H1 (cell line): Measurements from ENCODE around the gene SMU1. TPM values are rescaled to one million over a fixed set of nuclear protein-coding genes. Genes with fewer than 3 reads are reported as not detected.

ENCODE experiments used
- CEBPB ChIP-seq: IDR thresholded peaks from 2 replicates; pipeline ENCODE4 v1.6.1; 2012; ENCODE audit warnings: low read depth, low read length
- CTCF ChIP-seq, 3 experiments: IDR thresholded peaks; 1 replicate in 2 of 3; 2 replicates in 1 of 3; pipeline versions ENCODE4 v1.5.1 to v1.6.1; 2011; ENCODE audit warnings: low read length in 3 of 3, mild to moderate bottlenecking in 3 of 3, inconsistent platforms in 2 of 3, low read depth in 1 of 3, moderate library complexity in 1 of 3; ENCODE audit not compliant: insufficient read depth in 1 of 3; ENCODE audit errors: control extremely low read depth in 1 of 3
- HDAC6 ChIP-seq: IDR thresholded peaks from one replicate; pipeline ENCODE4 v1.7.1; 2012; ENCODE audit warnings: low read depth, mild to moderate bottlenecking, inconsistent platforms, low read length, moderate library complexity
- SP4 ChIP-seq: IDR thresholded peaks from 2 replicates; pipeline ENCODE4 v1.6.1; 2012; ENCODE audit warnings: low read length, inconsistent platforms
- polyA plus RNA-seq, 7 experiments: library from polyadenylated mRNA; depleted of rRNA in 3 of 7; stranded (reverse) in 5 of 7; unstranded in 2 of 7; fragments of >200 nt in 5 of 7; fragments of 200-250 nt in 2 of 7; gene quantifications; 1 replicate in 5 of 7; 2 replicates in 1 of 7; 4 replicates in 1 of 7; pipeline versions ENCODE4 v1.2.1 to v1.2.3, GENCODE V29; 2011 to 2013; ENCODE audit warnings: missing spikeins in 2 of 7, mixed read lengths in 2 of 7
- total RNA-seq: library from RNA; stranded (reverse); fragmentation: NEBNext Ultra II Directional; extraction: Animal tissue kit (Norgen Biotek cat#: 25700); gene quantifications from 2 replicates; pipeline ENCODE4 v1.2.1, GENCODE V29; 2021
- TF ChIP-seq, protein P1 (sequence below): IDR thresholded peaks from 2 replicates; pipeline ENCODE4 v1.6.1; 2012; ENCODE audit warnings: inconsistent platforms

SMU1 gene
- total and polyA plus RNA-seq, 2 of the 8 experiments (the other 6 are each of a cell fraction or from before 2014, with no cell fraction given), result 8.4 to 26.0 TPM

DNA sequence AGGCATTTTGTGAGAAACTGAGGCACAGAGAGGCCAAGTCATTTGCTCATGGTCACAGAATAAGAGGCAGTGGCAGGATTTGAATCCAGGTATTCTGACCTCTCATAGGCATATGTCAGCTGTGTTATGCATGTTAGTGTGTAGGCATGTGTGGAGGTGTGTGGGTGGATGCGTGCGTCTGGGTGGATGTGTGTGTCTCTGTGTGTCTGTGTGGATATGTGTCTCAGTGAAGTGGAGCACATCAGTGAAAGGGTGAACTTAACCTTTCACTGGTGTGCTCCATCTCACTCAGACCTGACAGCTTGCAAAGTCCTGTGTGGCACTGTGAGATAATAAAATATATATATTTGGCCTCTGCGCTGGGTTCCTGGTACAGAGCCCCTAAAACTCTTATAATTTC is 32.0 kb upstream of the SMU1 start (continued):
- TF ChIP-seq CTCF (IDR thresholded peaks at IDR 0.05; ENCODE audit: control extremely low read depth in 1 of 3, insufficient read depth in 1 of 3, low read depth in 1 of 3, low read length in 3 of 3), result no peak
- TF ChIP-seq CEBPB, result no peak
- TF ChIP-seq, protein P1, sequence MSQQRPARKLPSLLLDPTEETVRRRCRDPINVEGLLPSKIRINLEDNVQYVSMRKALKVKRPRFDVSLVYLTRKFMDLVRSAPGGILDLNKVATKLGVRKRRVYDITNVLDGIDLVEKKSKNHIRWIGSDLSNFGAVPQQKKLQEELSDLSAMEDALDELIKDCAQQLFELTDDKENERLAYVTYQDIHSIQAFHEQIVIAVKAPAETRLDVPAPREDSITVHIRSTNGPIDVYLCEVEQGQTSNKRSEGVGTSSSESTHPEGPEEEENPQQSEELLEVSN, result no peak
- TF ChIP-seq SP4, result no peak
- no peak for TF ChIP-seq HDAC6
- TF ChIP-seq, all 59 proteins: peak for 0
